WTC11 (cell line): ENCODE results near the gene TMED1. TPM values are rescaled to one million over a fixed set of nuclear protein-coding genes. Genes with fewer than 3 reads are reported as not detected.
A peak's percentile ranks its signal among the peaks of the same experiment; 100 is the strongest.

Source experiments
- ATF1 ChIP-seq: sonication (generic); formaldehyde crosslinking; IDR thresholded peaks from 2 replicates; pipeline ENCODE4 v1.8.1; 2023; ENCODE audit warnings: mild to moderate bottlenecking, moderate library complexity, missing genetic modification reagents
- CDX4 ChIP-seq: fragments of 250-450 bp; sonication (Bioruptor Pico); IDR thresholded peaks from 2 replicates; pipeline ENCODE4 v1.9.0; 2021; ENCODE audit warnings: moderate library complexity, mild to moderate bottlenecking, inconsistent platforms, borderline replicate concordance
- FOXJ3 ChIP-seq: sonication (generic); formaldehyde crosslinking; IDR thresholded peaks from 2 replicates; pipeline ENCODE4 v1.9.0; 2021; ENCODE audit warnings: missing genetic modification reagents, mild to moderate bottlenecking, borderline replicate concordance
- GABPB1 ChIP-seq: sonication (generic); formaldehyde crosslinking; IDR thresholded peaks from 2 replicates; pipeline ENCODE4 v1.8.1; 2023; ENCODE audit warnings: mild to moderate bottlenecking, missing genetic modification reagents
- GTF2I ChIP-seq: fragments of 250-450 bp; sonication (Bioruptor Pico); conservative IDR thresholded peaks from 2 replicates; pipeline ENCODE4 v1.4.0; 2021; ENCODE audit warnings: mild to moderate bottlenecking
- MLX ChIP-seq: sonication (generic); formaldehyde crosslinking; IDR thresholded peaks from 2 replicates; pipeline ENCODE4 v1.8.1; 2023; ENCODE audit warnings: mild to moderate bottlenecking, missing genetic modification reagents, moderate library complexity
- MYBL2 ChIP-seq: sonication (generic); formaldehyde crosslinking; IDR thresholded peaks from 2 replicates; pipeline ENCODE4 v1.8.1; 2023; ENCODE audit warnings: mild to moderate bottlenecking, moderate library complexity, missing genetic modification reagents
- NFYB ChIP-seq: sonication (generic); formaldehyde crosslinking; conservative IDR thresholded peaks from 2 replicates; pipeline ENCODE4 v1.8.0; 2022; ENCODE audit warnings: low read depth, missing genetic modification reagents
- NR3C1 ChIP-seq: sonication (generic); formaldehyde crosslinking; conservative IDR thresholded peaks from 2 replicates; pipeline ENCODE4 v1.8.1; 2023; ENCODE audit warnings: low read depth, mild to moderate bottlenecking, missing genetic modification reagents
- PRDM15 ChIP-seq: sonication (generic); formaldehyde crosslinking; IDR thresholded peaks from 2 replicates; pipeline ENCODE4 v1.8.0; 2022; ENCODE audit warnings: missing genetic modification reagents
- RELA ChIP-seq: sonication (generic); formaldehyde crosslinking; IDR thresholded peaks from 2 replicates; pipeline ENCODE4 v1.8.1; 2022; ENCODE audit warnings: missing genetic modification reagents, mild to moderate bottlenecking, borderline replicate concordance
- SMAD3 ChIP-seq: sonication (generic); formaldehyde crosslinking; IDR thresholded peaks from 2 replicates; pipeline ENCODE4 v1.8.0; 2022; ENCODE audit warnings: missing genetic modification reagents, mild to moderate bottlenecking, borderline replicate concordance
- SOX15 ChIP-seq: fragments of 250-450 bp; sonication (Bioruptor Pico); IDR thresholded peaks from 2 replicates; pipeline ENCODE4 v1.9.0; 2021; ENCODE audit warnings: mild to moderate bottlenecking
- ZBTB21 ChIP-seq: sonication (generic); formaldehyde crosslinking; IDR thresholded peaks from 2 replicates; pipeline ENCODE4 v1.8.1; 2023; ENCODE audit warnings: mild to moderate bottlenecking, missing genetic modification reagents, borderline replicate concordance
- ZNF425 ChIP-seq: fragments of 250-450 bp; sonication (Bioruptor Pico); conservative IDR thresholded peaks from 2 replicates; pipeline ENCODE4 v1.9.0; 2021; ENCODE audit warnings: mild to moderate bottlenecking
- ZNF671 ChIP-seq: fragments of 250-450 bp; sonication (Bioruptor Pico); IDR thresholded peaks from 2 replicates; pipeline ENCODE4 v1.8.0; 2021; ENCODE audit warnings: mild to moderate bottlenecking
- ZSCAN18 ChIP-seq: fragments of 250-450 bp; sonication (Bioruptor Pico); IDR thresholded peaks from 2 replicates; pipeline ENCODE4 v2.1.2; 2022; ENCODE audit warnings: mild to moderate bottlenecking, moderate library complexity
- total RNA-seq: library from RNA; stranded (reverse); gene quantifications from 3 replicates; pipeline ENCODE4 v1.2.3, GENCODE V29; 2021
- TF ChIP-seq, protein P1 (sequence below): sonication (generic); formaldehyde crosslinking; IDR thresholded peaks from 2 replicates; pipeline ENCODE4 v1.8.1; 2023; ENCODE audit warnings: mild to moderate bottlenecking, moderate library complexity, missing genetic modification reagents
- TF ChIP-seq, protein P2 (sequence below): sonication (generic); formaldehyde crosslinking; IDR thresholded peaks from 2 replicates; pipeline ENCODE4 v1.8.1; 2023; ENCODE audit warnings: mild to moderate bottlenecking, missing genetic modification reagents
- TF ChIP-seq, protein P3 (sequence below): sonication (generic); formaldehyde crosslinking; IDR thresholded peaks from 2 replicates; pipeline ENCODE4 v1.8.1; 2023; ENCODE audit warnings: mild to moderate bottlenecking, missing genetic modification reagents, moderate library complexity
- TF ChIP-seq, protein P4 (sequence below): sonication (generic); formaldehyde crosslinking; IDR thresholded peaks from 2 replicates; pipeline ENCODE4 v1.8.1; 2023; ENCODE audit warnings: mild to moderate bottlenecking, missing genetic modification reagents
- TF ChIP-seq, protein P5 (sequence below): sonication (generic); formaldehyde crosslinking; IDR thresholded peaks from 2 replicates; pipeline ENCODE4 v1.8.0; 2023; ENCODE audit warnings: missing genetic modification reagents

The TMED1 gene
- total RNA-seq, 1 experiment from 2014 or later: 28.5 TPM

DNA sequence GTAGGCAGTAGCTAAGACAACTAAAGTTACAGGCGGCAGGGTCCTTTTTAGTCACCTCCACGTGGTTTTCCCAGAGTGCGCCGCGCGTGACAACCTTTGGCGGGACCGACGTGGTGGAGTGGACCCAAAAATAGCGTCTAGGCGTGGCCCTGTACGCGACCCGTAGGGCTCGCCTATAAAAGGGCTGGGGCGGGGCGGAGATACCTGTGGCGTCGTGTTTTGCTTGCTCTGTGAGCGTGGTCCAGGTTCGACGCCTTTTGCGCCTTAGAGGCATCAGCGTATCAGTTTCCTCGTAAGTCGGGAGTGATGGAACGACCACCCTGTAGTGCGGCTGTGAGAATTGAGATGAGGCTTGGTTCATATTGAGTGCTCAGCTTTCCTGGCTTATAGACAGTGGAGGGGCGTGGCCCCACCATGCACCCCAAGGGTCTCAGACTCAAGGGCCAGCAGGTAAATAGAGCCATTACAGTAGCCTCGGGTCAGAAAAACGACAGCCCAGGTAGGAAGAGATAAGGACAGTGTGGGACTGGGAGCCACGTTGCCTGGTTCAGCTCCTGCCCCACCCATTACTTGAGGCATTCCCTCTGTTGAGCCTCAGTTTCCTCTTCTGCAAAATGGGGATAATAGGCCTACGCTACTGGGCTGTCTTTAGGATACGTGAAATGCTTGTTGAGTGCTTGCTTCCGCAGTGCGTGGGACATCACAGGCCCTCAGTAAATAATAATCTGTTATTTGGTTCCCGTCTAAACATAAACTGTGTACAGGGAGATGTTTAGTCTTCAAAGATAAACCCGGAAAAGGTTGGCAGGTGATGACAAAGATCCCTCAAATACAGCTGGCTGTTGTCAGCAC lies 693 bp upstream of the TMED1 start (continued):
- peak; percentile 56; the same call in 1 of the 2 replicates for TF ChIP-seq PRDM15
- no peak for TF ChIP-seq GABPB1 (CRISPR knock-in tag)
- TF ChIP-seq ZNF425: no peak
- no peak for TF ChIP-seq CDX4 (CRISPR knock-in tag)
- no peak for TF ChIP-seq ZNF671 (CRISPR knock-in tag)
- TF ChIP-seq MYBL2 (CRISPR knock-in tag): peak; percentile 93
- peak; percentile 83 for TF ChIP-seq SMAD3 (CRISPR knock-in tag)
- TF ChIP-seq, protein P1, sequence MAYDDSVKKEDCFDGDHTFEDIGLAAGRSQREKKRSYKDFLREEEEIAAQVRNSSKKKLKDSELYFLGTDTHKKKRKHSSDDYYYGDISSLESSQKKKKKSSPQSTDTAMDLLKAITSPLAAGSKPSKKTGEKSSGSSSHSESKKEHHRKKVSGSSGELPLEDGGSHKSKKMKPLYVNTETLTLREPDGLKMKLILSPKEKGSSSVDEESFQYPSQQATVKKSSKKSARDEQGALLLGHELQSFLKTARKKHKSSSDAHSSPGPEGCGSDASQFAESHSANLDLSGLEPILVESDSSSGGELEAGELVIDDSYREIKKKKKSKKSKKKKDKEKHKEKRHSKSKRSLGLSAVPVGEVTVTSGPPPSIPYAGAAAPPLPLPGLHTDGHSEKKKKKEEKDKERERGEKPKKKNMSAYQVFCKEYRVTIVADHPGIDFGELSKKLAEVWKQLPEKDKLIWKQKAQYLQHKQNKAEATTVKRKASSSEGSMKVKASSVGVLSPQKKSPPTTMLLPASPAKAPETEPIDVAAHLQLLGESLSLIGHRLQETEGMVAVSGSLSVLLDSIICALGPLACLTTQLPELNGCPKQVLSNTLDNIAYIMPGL: peak; percentile 16; the same call in 1 of the 2 replicates
- TF ChIP-seq ZSCAN18 (CRISPR knock-in tag): no peak
- TF ChIP-seq, protein P2, sequence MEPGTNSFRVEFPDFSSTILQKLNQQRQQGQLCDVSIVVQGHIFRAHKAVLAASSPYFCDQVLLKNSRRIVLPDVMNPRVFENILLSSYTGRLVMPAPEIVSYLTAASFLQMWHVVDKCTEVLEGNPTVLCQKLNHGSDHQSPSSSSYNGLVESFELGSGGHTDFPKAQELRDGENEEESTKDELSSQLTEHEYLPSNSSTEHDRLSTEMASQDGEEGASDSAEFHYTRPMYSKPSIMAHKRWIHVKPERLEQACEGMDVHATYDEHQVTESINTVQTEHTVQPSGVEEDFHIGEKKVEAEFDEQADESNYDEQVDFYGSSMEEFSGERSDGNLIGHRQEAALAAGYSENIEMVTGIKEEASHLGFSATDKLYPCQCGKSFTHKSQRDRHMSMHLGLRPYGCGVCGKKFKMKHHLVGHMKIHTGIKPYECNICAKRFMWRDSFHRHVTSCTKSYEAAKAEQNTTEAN (CRISPR knock-in tag): peak; percentile 91; the same call in 1 of the 2 replicates
- peak; percentile 90 for TF ChIP-seq ATF1 (CRISPR knock-in tag)
- TF ChIP-seq NR3C1 (CRISPR knock-in tag): no peak
- TF ChIP-seq FOXJ3: no peak
- no peak for TF ChIP-seq GTF2I (CRISPR knock-in tag)
- TF ChIP-seq, protein P3, sequence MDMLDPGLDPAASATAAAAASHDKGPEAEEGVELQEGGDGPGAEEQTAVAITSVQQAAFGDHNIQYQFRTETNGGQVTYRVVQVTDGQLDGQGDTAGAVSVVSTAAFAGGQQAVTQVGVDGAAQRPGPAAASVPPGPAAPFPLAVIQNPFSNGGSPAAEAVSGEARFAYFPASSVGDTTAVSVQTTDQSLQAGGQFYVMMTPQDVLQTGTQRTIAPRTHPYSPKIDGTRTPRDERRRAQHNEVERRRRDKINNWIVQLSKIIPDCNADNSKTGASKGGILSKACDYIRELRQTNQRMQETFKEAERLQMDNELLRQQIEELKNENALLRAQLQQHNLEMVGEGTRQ (CRISPR knock-in tag): peak; percentile 92
- peak; percentile 42; the same call in 1 of the 2 replicates for TF ChIP-seq NFYB (CRISPR knock-in tag)
- peak; percentile 92 for TF ChIP-seq RELA (CRISPR knock-in tag)
- no peak for TF ChIP-seq ZBTB21 (CRISPR knock-in tag)
- TF ChIP-seq, protein P4, sequence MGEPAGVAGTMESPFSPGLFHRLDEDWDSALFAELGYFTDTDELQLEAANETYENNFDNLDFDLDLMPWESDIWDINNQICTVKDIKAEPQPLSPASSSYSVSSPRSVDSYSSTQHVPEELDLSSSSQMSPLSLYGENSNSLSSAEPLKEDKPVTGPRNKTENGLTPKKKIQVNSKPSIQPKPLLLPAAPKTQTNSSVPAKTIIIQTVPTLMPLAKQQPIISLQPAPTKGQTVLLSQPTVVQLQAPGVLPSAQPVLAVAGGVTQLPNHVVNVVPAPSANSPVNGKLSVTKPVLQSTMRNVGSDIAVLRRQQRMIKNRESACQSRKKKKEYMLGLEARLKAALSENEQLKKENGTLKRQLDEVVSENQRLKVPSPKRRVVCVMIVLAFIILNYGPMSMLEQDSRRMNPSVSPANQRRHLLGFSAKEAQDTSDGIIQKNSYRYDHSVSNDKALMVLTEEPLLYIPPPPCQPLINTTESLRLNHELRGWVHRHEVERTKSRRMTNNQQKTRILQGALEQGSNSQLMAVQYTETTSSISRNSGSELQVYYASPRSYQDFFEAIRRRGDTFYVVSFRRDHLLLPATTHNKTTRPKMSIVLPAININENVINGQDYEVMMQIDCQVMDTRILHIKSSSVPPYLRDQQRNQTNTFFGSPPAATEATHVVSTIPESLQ (CRISPR knock-in tag): no peak
- TF ChIP-seq, protein P5, sequence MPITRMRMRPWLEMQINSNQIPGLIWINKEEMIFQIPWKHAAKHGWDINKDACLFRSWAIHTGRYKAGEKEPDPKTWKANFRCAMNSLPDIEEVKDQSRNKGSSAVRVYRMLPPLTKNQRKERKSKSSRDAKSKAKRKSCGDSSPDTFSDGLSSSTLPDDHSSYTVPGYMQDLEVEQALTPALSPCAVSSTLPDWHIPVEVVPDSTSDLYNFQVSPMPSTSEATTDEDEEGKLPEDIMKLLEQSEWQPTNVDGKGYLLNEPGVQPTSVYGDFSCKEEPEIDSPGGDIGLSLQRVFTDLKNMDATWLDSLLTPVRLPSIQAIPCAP (CRISPR knock-in tag): peak; percentile 96
- no peak for TF ChIP-seq MLX (CRISPR knock-in tag)
- no peak for TF ChIP-seq SOX15 (CRISPR knock-in tag)
